ENCODE results near the gene HS6ST3.

DNA sequence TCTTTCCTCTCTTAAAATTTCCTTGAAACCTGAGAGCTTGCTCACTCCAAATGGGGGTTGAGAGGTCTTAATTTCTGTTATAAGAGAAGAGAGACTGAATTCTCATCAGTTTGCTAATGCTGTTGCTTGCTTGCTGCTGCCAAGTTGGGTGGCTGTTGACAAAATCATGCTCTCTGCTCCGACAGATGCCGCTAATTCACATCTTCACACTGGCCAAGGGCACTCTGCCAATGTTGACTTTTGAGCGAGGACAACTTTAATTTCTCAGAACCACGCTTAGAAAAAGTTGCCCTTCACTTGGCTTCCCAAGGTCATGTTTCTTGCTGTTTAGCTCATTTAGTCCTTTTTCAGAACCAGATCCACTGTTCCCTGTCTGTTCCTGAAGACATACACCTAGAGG is 402.9 kb downstream of the HS6ST3 start:
- no peak for TF ChIP-seq TAF1 (IDR thresholded peaks at IDR 0.05; ENCODE audit: control insufficient read depth, extremely low read depth, insufficient read depth, low read length, severe bottlenecking)
- TF ChIP-seq, protein P1, sequence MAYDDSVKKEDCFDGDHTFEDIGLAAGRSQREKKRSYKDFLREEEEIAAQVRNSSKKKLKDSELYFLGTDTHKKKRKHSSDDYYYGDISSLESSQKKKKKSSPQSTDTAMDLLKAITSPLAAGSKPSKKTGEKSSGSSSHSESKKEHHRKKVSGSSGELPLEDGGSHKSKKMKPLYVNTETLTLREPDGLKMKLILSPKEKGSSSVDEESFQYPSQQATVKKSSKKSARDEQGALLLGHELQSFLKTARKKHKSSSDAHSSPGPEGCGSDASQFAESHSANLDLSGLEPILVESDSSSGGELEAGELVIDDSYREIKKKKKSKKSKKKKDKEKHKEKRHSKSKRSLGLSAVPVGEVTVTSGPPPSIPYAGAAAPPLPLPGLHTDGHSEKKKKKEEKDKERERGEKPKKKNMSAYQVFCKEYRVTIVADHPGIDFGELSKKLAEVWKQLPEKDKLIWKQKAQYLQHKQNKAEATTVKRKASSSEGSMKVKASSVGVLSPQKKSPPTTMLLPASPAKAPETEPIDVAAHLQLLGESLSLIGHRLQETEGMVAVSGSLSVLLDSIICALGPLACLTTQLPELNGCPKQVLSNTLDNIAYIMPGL (CRISPR knock-in tag; IDR thresholded peaks at IDR 0.05): no peak
- no peak for TF ChIP-seq RNF2 (IDR thresholded peaks at IDR 0.05)
- TF ChIP-seq EZH2 (IDR thresholded peaks at IDR 0.05; ENCODE audit: borderline replicate concordance, low read depth, low read length): no peak
- no peak for TF ChIP-seq ZC3H4 (CRISPR knock-in tag; IDR thresholded peaks at IDR 0.05; ENCODE audit: borderline replicate concordance)
- TF ChIP-seq, protein P2, sequence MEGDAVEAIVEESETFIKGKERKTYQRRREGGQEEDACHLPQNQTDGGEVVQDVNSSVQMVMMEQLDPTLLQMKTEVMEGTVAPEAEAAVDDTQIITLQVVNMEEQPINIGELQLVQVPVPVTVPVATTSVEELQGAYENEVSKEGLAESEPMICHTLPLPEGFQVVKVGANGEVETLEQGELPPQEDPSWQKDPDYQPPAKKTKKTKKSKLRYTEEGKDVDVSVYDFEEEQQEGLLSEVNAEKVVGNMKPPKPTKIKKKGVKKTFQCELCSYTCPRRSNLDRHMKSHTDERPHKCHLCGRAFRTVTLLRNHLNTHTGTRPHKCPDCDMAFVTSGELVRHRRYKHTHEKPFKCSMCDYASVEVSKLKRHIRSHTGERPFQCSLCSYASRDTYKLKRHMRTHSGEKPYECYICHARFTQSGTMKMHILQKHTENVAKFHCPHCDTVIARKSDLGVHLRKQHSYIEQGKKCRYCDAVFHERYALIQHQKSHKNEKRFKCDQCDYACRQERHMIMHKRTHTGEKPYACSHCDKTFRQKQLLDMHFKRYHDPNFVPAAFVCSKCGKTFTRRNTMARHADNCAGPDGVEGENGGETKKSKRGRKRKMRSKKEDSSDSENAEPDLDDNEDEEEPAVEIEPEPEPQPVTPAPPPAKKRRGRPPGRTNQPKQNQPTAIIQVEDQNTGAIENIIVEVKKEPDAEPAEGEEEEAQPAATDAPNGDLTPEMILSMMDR (IDR thresholded peaks at IDR 0.05 in 2 of 3, conservative IDR thresholded peaks at IDR 0.05 in 1 of 3; ENCODE audit: insufficient read depth in 2 of 3, low read depth in 1 of 3, low read length in 3 of 3): no peak
- TF ChIP-seq, protein P3, sequence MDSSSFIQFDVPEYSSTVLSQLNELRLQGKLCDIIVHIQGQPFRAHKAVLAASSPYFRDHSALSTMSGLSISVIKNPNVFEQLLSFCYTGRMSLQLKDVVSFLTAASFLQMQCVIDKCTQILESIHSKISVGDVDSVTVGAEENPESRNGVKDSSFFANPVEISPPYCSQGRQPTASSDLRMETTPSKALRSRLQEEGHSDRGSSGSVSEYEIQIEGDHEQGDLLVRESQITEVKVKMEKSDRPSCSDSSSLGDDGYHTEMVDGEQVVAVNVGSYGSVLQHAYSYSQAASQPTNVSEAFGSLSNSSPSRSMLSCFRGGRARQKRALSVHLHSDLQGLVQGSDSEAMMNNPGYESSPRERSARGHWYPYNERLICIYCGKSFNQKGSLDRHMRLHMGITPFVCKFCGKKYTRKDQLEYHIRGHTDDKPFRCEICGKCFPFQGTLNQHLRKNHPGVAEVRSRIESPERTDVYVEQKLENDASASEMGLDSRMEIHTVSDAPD (CRISPR knock-in tag; IDR thresholded peaks at IDR 0.05): no peak
- TF ChIP-seq, protein P4, sequence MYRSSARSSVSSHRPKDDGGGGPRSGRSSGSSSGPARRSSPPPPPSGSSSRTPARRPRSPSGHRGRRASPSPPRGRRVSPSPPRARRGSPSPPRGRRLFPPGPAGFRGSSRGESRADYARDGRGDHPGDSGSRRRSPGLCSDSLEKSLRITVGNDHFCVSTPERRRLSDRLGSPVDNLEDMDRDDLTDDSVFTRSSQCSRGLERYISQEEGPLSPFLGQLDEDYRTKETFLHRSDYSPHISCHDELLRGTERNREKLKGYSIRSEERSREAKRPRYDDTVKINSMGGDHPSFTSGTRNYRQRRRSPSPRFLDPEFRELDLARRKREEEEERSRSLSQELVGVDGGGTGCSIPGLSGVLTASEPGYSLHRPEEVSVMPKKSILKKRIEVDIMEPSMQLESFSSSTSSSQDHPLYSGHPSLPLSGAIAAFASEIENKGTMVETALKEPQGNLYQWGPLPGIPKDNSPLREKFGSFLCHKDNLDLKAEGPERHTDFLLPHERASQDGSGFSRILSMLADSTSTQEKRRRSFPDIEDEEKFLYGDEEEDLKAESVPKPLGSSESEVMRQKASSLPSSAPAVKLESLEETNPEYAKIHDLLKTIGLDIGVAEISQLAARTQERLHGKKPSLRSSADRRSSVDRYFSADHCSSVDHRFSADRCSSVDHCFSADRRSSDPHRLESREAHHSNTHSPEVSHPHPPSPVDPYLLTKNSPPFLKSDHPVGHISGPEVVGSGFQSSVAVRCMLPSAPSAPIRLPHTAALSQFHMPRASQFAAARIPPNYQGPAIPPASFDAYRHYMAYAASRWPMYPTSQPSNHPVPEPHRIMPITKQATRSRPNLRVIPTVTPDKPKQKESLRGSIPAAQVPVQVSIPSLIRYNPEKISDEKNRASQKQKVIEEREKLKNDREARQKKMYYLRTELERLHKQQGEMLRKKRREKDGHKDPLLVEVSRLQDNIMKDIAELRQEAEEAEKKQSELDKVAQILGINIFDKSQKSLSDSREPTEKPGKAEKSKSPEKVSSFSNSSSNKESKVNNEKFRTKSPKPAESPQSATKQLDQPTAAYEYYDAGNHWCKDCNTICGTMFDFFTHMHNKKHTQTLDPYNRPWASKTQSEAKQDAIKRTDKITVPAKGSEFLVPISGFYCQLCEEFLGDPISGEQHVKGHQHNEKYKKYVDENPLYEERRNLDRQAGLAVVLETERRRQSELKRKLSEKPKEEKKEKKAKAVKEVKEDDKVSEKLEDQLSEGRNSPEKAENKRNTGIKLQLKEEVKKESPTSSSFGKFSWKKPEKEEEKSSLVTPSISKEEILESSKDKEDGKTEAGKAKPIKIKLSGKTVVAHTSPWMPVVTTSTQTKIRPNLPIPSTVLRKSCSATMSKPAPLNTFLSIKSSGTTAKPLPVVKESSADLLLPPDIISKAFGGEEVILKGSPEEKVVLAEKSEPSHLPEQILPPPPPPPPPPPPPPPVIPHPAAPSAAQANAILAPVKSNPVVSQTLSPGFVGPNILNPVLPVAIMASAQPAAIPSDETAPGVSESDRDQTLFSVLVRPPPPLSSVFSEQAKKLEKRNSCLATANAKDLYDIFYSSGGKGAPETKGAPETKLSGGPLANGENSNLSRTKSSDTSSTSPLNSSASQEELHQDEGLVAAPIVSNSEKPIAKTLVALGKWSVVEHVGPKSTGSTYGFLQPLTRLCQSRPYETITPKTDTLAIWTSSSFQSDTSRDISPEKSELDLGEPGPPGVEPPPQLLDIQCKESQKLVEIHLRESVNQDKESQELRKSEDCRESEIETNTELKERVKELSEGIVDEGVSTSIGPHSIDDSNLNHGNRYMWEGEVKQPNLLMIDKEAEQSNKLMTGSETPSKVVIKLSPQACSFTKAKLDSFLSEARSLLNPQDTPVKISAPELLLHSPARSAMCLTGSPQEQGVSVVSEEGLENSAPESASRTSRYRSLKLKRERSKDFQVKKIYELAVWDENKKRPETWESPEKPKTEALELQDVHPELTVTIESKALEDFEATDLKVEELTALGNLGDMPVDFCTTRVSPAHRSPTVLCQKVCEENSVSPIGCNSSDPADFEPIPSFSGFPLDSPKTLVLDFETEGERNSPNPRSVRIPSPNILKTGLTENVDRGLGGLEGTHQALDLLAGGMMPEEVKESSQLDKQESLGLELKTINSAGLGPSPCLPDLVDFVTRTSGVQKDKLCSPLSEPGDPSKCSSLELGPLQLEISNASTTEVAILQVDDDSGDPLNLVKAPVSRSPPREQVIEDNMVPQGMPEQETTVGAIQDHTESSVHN (IDR thresholded peaks at IDR 0.05; ENCODE audit: borderline replicate concordance in 1 of 2, low read depth in 1 of 2): no peak
- TF ChIP-seq IRF2 (CRISPR knock-in tag; IDR thresholded peaks at IDR 0.05): no peak
- TF ChIP-seq, protein P5, sequence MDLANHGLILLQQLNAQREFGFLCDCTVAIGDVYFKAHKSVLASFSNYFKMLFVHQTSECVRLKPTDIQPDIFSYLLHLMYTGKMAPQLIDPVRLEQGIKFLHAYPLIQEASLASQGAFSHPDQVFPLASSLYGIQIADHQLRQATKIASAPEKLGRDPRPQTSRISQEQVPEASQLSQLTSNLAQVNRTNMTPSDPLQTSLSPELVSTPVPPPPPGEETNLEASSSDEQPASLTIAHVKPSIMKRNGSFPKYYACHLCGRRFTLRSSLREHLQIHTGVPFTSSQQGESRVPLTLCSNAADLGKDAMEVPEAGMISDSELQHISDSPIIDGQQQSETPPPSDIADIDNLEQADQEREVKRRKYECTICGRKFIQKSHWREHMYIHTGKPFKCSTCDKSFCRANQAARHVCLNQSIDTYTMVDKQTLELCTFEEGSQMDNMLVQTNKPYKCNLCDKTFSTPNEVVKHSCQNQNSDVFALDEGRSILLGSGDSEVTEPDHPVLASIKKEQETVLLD (IDR thresholded peaks at IDR 0.05): no peak
- TF ChIP-seq HCFC1 (IDR thresholded peaks at IDR 0.05; ENCODE audit: low read depth, low read length): no peak
- TF ChIP-seq KAT8 (IDR thresholded peaks at IDR 0.05; ENCODE audit: low read depth): no peak
- TF ChIP-seq, protein P6, sequence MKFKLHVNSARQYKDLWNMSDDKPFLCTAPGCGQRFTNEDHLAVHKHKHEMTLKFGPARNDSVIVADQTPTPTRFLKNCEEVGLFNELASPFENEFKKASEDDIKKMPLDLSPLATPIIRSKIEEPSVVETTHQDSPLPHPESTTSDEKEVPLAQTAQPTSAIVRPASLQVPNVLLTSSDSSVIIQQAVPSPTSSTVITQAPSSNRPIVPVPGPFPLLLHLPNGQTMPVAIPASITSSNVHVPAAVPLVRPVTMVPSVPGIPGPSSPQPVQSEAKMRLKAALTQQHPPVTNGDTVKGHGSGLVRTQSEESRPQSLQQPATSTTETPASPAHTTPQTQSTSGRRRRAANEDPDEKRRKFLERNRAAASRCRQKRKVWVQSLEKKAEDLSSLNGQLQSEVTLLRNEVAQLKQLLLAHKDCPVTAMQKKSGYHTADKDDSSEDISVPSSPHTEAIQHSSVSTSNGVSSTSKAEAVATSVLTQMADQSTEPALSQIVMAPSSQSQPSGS (CRISPR knock-in tag; IDR thresholded peaks at IDR 0.05): no peak
- TF ChIP-seq JUND (IDR thresholded peaks at IDR 0.05; ENCODE audit: borderline replicate concordance, low read depth, low read length): no peak
- no peak for TF ChIP-seq JUND (tag; IDR thresholded peaks at IDR 0.05; ENCODE audit: borderline replicate concordance, low read depth, low read length)
